Endothelial cell of umbilical vein (primary cell): ENCODE data around the gene CRYL1. TPM values are rescaled to one million over a fixed set of nuclear protein-coding genes. Genes with fewer than 3 reads are reported as not detected.

ENCODE experiments used
- BruUV-seq: library from RNA; stranded (reverse); fragments of 400-500 nt; replicated peaks from 2 replicates; lab custom pipeline; 2021; lab: Mats Ljungman, UMichigan
- CTCF ChIA-PET: fragments of 300-600, 350-600 bp; sonication (Branson Sonifier 250); formaldehyde crosslinking; loops from one replicate; lab custom pipeline; 2021; ENCODE audit warnings: antibody characterized with exemption, inconsistent platforms; lab: Charles Lee
- POLR2A ChIA-PET: fragments of 300-600, 350-600 bp; sonication (Branson Sonifier 250); formaldehyde crosslinking; loops from one replicate; lab custom pipeline; 2021; ENCODE audit warnings: antibody characterized with exemption, inconsistent platforms; lab: Charles Lee
- DNase-seq: peaks from one replicate; pipeline ENCODE4 v3.0.0-alpha.2; 2011; ENCODE audit warnings: low read depth, low spot score
- FAIRE-seq: peaks from 2 replicates; lab custom pipeline; 2011; peaks lifted over from hg19 to GRCh38; lab: Jason Lieb, UNC
- H2AFZ ChIP-seq: 2 replicates; pipeline ENCODE4 v1.6.0; 2012; ENCODE audit warnings: low read depth, low read length, control low read depth, inconsistent platforms
- H3K27ac ChIP-seq: 2 replicates; pipeline ENCODE4 v1.5.1; 2011; ENCODE audit warnings: low read depth, mild to moderate bottlenecking, control low read depth, low read length, moderate library complexity; ENCODE audit not compliant: insufficient read depth
- H3K27me3 ChIP-seq, 2 experiments: 2 replicates each; pipeline versions ENCODE4 v1.6.0 to v1.6.1; 2011; ENCODE audit warnings: low read length in 2 of 2, mixed read lengths in 1 of 2; ENCODE audit not compliant: control insufficient read depth in 2 of 2, insufficient read depth in 2 of 2
- H3K36me3 ChIP-seq, 2 experiments: 2 replicates in 1 of 2; 3 replicates in 1 of 2; pipeline ENCODE4 v1.5.1; 2011; ENCODE audit warnings: low read length in 2 of 2, mild to moderate bottlenecking in 1 of 2, moderate library complexity in 1 of 2; ENCODE audit not compliant: control insufficient read depth in 2 of 2, insufficient read depth in 2 of 2; ENCODE audit errors: extremely low read depth in 1 of 2
- H3K4me1 ChIP-seq: 3 replicates; pipeline ENCODE4 v1.5.1; 2011; ENCODE audit warnings: mild to moderate bottlenecking, low read length; ENCODE audit not compliant: control insufficient read depth, insufficient read depth; ENCODE audit errors: extremely low read depth
- H3K4me2 ChIP-seq: 2 replicates; pipeline ENCODE4 v1.6.1; 2011; ENCODE audit warnings: low read length, control low read depth, mixed read lengths; ENCODE audit not compliant: insufficient read depth
- H3K4me3 ChIP-seq, 3 experiments: fragments of 200-600 bp in 1 of 3; sonication (generic), shearing (Covaris generic) in 1 of 3; replicated peaks in 1 of 3; 2 replicates each; pipeline ENCODE4 v1.5.1; 2011 to 2016; ENCODE audit warnings: control low read depth in 3 of 3, low read length in 3 of 3, mild to moderate bottlenecking in 2 of 3, inconsistent platforms in 1 of 3, low read depth in 1 of 3, moderate library complexity in 1 of 3; ENCODE audit not compliant: insufficient read depth in 1 of 3
- H3K79me2 ChIP-seq: 2 replicates; pipeline ENCODE4 v1.6.0; 2012; ENCODE audit warnings: low read length, inconsistent platforms; ENCODE audit not compliant: control insufficient read depth, insufficient read depth
- H3K9ac ChIP-seq: replicated peaks from 2 replicates; pipeline ENCODE3; 2011; ENCODE audit warnings: low read length, control low read depth; ENCODE audit not compliant: insufficient read depth; ENCODE audit errors: extremely low read depth
- H3K9me1 ChIP-seq: replicated peaks from 3 replicates; pipeline ENCODE4 v1.6.0; 2011; ENCODE audit warnings: mild to moderate bottlenecking, low read length; ENCODE audit not compliant: control insufficient read depth, insufficient read depth; ENCODE audit errors: extremely low read depth
- H3K9me3 ChIP-seq: replicated peaks from 2 replicates; pipeline ENCODE4 v1.5.1; 2012; ENCODE audit warnings: low read length, inconsistent platforms; ENCODE audit not compliant: control insufficient read depth, insufficient read depth
- H4K20me1 ChIP-seq: replicated peaks from 2 replicates; pipeline ENCODE3; 2011; ENCODE audit warnings: mild to moderate bottlenecking, low read length; ENCODE audit not compliant: control insufficient read depth, insufficient read depth; ENCODE audit errors: extremely low read depth
- EZH2 ChIP-seq: IDR thresholded peaks from 2 replicates; pipeline ENCODE4 v1.6.1; 2012; ENCODE audit warnings: borderline replicate concordance, low read depth, mild to moderate bottlenecking, moderate library complexity, low read length, inconsistent platforms; ENCODE audit not compliant: severe bottlenecking
- FOS ChIP-seq: IDR thresholded peaks from 2 replicates; pipeline ENCODE4 v1.6.1; 2011; ENCODE audit warnings: mild to moderate bottlenecking, low read length, moderate library complexity, borderline replicate concordance; ENCODE audit not compliant: insufficient read depth
- GATA2 ChIP-seq: IDR thresholded peaks from 2 replicates; pipeline ENCODE4 v1.7.0; 2011; ENCODE audit warnings: low read depth, mild to moderate bottlenecking, moderate library complexity, mixed read lengths, low read length; ENCODE audit not compliant: insufficient read length, insufficient read depth
- JUN ChIP-seq: IDR thresholded peaks from 2 replicates; pipeline ENCODE4 v1.6.1; 2011; ENCODE audit warnings: borderline replicate concordance, low read depth; ENCODE audit not compliant: insufficient read length, insufficient read depth
- MYC ChIP-seq: IDR thresholded peaks from one replicate; pipeline ENCODE4 v1.6.1; 2011; ENCODE audit warnings: mild to moderate bottlenecking, low read depth, low read length
- POLR2A ChIP-seq: IDR thresholded peaks from 2 replicates; pipeline ENCODE4 v1.6.1; 2012; ENCODE audit warnings: low read depth, mild to moderate bottlenecking, control low read depth, low read length
- POLR2AphosphoS5 ChIP-seq: IDR thresholded peaks from 2 replicates; pipeline ENCODE4 v1.6.1; 2012; ENCODE audit warnings: low read depth, mild to moderate bottlenecking, control low read depth, low read length, moderate library complexity; ENCODE audit not compliant: insufficient read depth
- dilution Hi-C: fragments of 300-500 bp; cut with MboI; formaldehyde crosslinking; loops from one replicate; pipeline ENCODE4 v1.15.0; 2019; ENCODE audit warnings: low sequenced_read_pairs; ENCODE audit not compliant: extremely low pct_ligation_motif_present
- intact Hi-C: fragments of 100-400 bp; cut with micrococcal nuclease; formaldehyde crosslinking; loops from one replicate; pipeline ENCODE4 v1.10.0; 2022
- polyA plus RNA-seq, 4 experiments: library from polyadenylated mRNA; depleted of rRNA in 3 of 4; stranded (reverse) in 3 of 4; unstranded in 1 of 4; fragments of >200 nt; gene quantifications; 2 replicates each; pipeline versions ENCODE4 v1.2.1 to v1.2.3, GENCODE V29; 2011 to 2012; ENCODE audit warnings: missing spikeins in 1 of 4
- total RNA-seq: library from RNA; stranded (reverse); gene quantifications from 2 replicates; pipeline ENCODE4 v1.2.3, GENCODE V29; 2021
- TF ChIP-seq, protein P1 (sequence below), 2 donors: IDR thresholded peaks; 1 replicate in 1 of 2; 2 replicates in 1 of 2; pipeline ENCODE4 v1.5.1; 2011; ENCODE audit warnings: low read length in 2 of 2, mild to moderate bottlenecking in 2 of 2, moderate library complexity in 2 of 2, control low read depth in 1 of 2, inconsistent platforms in 1 of 2, low read depth in 1 of 2; ENCODE audit not compliant: insufficient read depth in 1 of 2; ENCODE audit errors: extremely low read depth in 1 of 2
- TF ChIP-seq, protein P2 (sequence below): IDR thresholded peaks from 2 replicates; pipeline ENCODE4 v1.6.1; 2011; ENCODE audit not compliant: insufficient read depth, insufficient read length

Gene CRYL1
- total and polyA plus RNA-seq, 2 donors (not counting 3 experiments of a cell fraction or from before 2014, with no cell fraction given), result 13.9 to 39.0 TPM

DNA sequence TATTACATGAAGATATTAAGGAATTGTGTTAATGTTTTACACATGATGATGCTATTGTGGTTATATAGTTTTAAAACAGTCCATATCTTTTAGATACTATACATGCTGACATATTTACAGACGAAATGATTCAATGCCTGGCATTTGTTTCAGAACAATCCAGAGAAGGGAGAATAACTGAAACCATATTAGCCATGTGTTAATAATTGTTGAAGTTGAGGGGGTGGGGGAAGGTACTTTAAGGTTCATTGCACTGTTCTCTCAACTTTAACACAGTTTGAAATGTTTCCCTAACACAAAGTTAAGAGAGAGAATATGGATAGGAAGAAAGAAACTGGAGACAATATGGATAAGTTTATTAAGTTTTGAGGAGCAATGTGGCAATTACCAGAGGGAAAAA lies 5.8 kb downstream of the CRYL1 start:
- no TSS peak for BruUV-seq
- no peak overlapping the region for H3K4me3 ChIP-seq
- no peaks in the 10 kb centered on the region for H4K20me1 ChIP-seq
- no peaks in the 10 kb centered on the region for H3K9me1 ChIP-seq
- intact Hi-C loops, result loop anchor here (10.0 kb wide), 1 partner anchor 185 kb away; the partner anchor contains the start of gene IL17D
- DNase-seq, result no peak
- TF ChIP-seq, protein P1, sequence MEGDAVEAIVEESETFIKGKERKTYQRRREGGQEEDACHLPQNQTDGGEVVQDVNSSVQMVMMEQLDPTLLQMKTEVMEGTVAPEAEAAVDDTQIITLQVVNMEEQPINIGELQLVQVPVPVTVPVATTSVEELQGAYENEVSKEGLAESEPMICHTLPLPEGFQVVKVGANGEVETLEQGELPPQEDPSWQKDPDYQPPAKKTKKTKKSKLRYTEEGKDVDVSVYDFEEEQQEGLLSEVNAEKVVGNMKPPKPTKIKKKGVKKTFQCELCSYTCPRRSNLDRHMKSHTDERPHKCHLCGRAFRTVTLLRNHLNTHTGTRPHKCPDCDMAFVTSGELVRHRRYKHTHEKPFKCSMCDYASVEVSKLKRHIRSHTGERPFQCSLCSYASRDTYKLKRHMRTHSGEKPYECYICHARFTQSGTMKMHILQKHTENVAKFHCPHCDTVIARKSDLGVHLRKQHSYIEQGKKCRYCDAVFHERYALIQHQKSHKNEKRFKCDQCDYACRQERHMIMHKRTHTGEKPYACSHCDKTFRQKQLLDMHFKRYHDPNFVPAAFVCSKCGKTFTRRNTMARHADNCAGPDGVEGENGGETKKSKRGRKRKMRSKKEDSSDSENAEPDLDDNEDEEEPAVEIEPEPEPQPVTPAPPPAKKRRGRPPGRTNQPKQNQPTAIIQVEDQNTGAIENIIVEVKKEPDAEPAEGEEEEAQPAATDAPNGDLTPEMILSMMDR (IDR thresholded peaks at IDR 0.05; ENCODE audit: extremely low read depth in 1 of 2, insufficient read depth in 1 of 2, low read depth in 1 of 2, low read length in 2 of 2), result no peak
- TF ChIP-seq GATA2 (no peak), FOS (no peak), POLR2A (no peak), EZH2 (no peak), MYC (no peak), JUN (no peak), POLR2AphosphoS5 (no peak)
- TF ChIP-seq, protein P2, sequence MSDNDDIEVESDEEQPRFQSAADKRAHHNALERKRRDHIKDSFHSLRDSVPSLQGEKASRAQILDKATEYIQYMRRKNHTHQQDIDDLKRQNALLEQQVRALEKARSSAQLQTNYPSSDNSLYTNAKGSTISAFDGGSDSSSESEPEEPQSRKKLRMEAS, result no peak
- ChIA-PET POLR2A (no interaction called here), CTCF (no interaction called here)
- H3K27me3 ChIP-seq, result no peaks in the 10 kb centered on the region
- FAIRE-seq, result no peak
- no peaks in the 10 kb centered on the region for H3K9me3 ChIP-seq
- H3K9ac ChIP-seq, result no peak overlapping the region
- H3K4me2 ChIP-seq, result no peak overlapping the region
- H3K79me2 ChIP-seq, result peaks cover 2% of the 10 kb centered on the region
- dilution Hi-C loops, result no loop called here
- no peak overlapping the region for H2AFZ ChIP-seq
- no peaks in the 10 kb centered on the region for H3K36me3 ChIP-seq
- H3K4me1 ChIP-seq, result peaks cover 3% of the 10 kb centered on the region
- H3K27ac ChIP-seq, result no peak overlapping the region
